Skin epidermis (tissue), 12 donors: ENCODE data around the gene IL20RA.
A peak's percentile ranks its signal among the peaks of the same experiment; 100 is the strongest.
"Not testable (repeated sequence)": the region's sequence is repeated elsewhere in the genome, so short reads cannot be mapped to it uniquely, and the experiment has no call there.

Experiments
- H3K27ac ChIP-seq, 21 experiments: fragments of 200-600 bp; sonication (generic) in 11 of 21; one replicate each; pipeline ENCODE4 v1.5.0; 2020; ENCODE audit warnings: mild to moderate bottlenecking in 3 of 21, inconsistent platforms in 2 of 21, moderate library complexity in 2 of 21
- H3K4me3 ChIP-seq, 7 experiments: fragments of 200-600 bp; sonication (generic) in 2 of 7; one replicate each; pipeline ENCODE4 v1.5.0; 2020; ENCODE audit warnings: inconsistent platforms in 2 of 7, mild to moderate bottlenecking in 2 of 7, moderate library complexity in 1 of 7

Gene IL20RA

GRCh38 chr6:137044366-137045221 lies at the start of gene IL20RA:
Gene IL20RA, minus strand, starts transcription at chr6:137044965. Its CDS starts 237 bp downstream, at chr6:137044728.
- Histone ChIP-seq H3K4me3 (peak within 1 kb of the TSS; percentile 63 to 84 (median 76)), H3K27ac (peak within 1 kb of the TSS; percentile 57 to 96 (median 88))

DNA sequence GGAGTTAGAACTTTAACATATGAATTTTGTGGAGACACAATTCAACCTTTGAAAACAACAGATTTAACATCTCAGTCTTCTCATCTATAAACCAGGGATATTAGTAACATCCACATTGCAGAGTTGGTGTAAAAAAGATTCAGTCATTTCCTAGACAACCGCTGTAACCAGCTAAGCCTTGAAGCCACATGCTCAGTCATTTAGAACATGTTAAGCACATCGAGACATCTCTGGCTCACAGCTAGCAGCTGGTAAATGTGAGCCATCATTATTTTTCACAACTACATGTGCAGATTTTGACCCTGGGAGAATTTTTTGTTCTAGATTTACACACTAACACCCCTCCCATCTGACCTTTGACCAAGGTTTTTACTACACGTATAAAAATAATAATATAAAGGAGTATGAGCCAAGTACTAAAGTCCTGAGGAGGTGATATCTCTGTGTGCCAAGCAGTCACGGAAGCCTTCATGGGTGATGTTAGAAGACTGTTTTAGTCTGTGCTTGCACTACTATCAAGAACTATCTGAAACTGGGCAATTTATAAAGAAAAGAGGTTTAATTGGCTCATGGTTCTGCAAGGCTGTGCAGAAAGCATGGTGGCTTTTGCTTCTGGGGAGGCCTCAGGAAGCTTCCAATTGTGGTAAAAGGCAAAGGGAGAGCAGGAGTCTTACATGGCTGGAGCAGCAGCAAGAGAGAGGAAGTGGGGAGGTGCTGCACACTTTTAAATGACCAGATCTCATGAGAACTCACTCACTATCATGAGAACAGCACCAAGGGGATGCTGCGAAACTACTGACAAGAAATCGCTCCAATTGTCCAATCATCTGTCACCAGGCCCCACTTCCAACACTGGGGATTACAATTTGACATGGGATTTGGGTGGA lies 48.7 kb upstream of the IL20RA start:
- Histone ChIP-seq H3K4me3 (no peak overlapping the region), H3K27ac (no peak overlapping the region)

DNA sequence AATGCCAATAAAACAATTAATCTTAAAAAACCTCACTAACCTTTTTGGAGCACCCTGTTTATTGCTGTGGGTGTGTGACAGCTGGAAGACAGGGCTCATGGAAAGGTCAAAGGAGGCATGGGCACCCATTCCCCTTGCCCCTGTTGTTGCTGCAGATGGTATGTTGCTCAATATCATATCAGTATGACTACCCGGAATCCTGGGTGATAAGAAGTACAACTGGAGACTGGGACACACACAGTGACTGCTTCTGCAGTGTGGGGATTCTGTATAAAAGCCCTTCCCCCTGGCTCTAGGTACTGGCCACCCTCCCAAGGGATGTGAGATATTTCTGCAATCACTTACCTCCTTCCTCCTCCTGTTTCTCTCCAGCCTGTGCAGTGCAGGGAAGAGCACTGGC lies 47.3 kb upstream of the IL20RA start:
- no peak overlapping the region for H3K27ac ChIP-seq
- H3K4me3 ChIP-seq = no peak overlapping the region

DNA sequence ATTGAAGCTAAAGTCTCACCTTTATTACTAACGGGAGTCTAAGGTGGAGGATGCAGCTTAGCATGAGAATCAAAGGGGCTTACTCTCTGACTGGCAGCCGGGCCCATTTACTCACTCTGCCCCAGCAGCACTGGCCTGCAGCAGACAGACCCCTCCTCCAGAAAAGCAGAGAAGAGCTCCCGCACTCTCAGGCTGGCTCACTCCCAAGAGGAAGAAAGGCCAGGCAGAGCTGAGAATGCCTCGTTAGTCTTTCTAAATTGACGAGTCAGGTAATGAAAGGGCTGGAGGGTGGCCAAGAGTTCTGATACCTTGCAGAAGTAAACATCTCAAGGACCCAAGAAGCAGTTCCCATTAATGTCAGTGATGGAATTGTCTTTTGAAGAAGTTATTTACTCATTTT lies 44.5 kb upstream of the IL20RA start:
- Histone ChIP-seq H3K27ac (no peak overlapping the region), H3K4me3 (no peak overlapping the region)

DNA sequence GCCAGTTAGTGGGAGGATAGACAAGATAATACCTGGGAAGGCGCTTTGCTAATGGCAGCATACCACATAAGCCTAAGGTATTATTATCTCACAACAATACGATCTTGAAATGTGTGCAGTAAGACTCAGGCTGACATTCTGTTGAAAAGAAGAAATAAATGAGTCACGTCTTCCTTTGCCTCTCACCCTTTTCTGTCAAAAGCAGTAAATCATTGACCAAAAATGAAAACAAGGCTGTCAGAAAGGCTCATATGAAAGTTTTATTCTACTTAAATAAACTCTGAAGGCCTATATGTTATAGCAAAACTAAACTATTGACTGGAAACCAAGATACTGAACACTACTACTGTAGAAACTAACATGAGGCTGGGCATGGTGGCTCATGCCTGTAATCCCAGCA lies 43.1 kb upstream of the IL20RA start:
- Histone ChIP-seq H3K27ac (no peak overlapping the region), H3K4me3 (no peak overlapping the region)

DNA sequence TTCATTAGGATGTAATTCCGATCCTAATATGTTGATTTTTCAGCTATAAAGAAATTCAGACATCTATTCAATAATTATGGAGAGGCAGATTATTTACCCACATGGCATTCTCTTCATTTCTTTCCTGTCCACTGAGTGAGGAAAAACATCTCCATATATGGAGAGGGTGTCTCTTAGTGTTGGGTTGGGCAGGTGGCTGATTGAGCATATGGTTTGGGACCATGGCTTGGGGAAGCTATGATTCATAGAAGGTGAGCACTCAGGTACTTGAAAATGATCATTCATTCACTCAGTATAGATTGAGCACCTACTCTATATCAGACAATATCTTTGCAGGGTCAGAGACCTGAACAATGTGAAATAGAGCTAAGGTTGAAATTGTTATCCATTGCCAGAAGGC lies 41.3 kb upstream of the IL20RA start:
- Histone ChIP-seq H3K4me3 (no peak overlapping the region), H3K27ac (no peak overlapping the region)

GRCh38 chr6:137084865-137085617 lies 40.3 kb upstream of the IL20RA start:
- H3K27ac ChIP-seq = no peak overlapping the region
- no peak overlapping the region for H3K4me3 ChIP-seq

GRCh38 chr6:137084090-137084489 lies 39.3 kb upstream of the IL20RA start:
- H3K4me3 ChIP-seq = no peak overlapping the region
- no peak overlapping the region for H3K27ac ChIP-seq

DNA sequence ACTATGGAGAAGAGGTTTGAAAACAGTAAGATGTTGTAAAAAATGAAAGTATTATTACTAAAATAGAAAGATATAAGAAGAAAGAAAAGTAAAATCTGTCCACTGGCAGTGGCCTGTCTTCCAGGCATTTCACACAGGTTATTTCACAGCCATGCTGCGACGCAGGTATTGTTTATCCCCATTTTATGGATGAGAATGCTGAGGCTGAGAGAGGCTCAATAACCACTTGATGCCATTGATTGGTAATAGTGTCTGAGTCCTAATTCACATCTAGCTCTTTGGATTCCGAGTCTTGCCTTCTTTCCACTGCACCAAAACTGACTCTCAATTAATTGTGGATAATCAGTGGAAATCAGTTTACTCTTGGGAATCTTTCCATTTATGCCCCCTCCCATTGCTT lies 37.2 kb upstream of the IL20RA start:
- no peak overlapping the region for H3K4me3 ChIP-seq

GRCh38 chr6:137080711-137081110 lies 35.9 kb upstream of the IL20RA start:
- Histone ChIP-seq H3K4me3 (no peak overlapping the region), H3K27ac (no peak overlapping the region)

More for the DNA sequence above, 37.2 kb upstream of the IL20RA start:
- no peak overlapping the region for H3K27ac ChIP-seq

- Histone ChIP-seq H3K4me3 (no peak overlapping the region), H3K27ac (no peak overlapping the region)
These were observed 31.7 kb upstream of the IL20RA start for GRCh38 chr6:137076277-137077068.

DNA sequence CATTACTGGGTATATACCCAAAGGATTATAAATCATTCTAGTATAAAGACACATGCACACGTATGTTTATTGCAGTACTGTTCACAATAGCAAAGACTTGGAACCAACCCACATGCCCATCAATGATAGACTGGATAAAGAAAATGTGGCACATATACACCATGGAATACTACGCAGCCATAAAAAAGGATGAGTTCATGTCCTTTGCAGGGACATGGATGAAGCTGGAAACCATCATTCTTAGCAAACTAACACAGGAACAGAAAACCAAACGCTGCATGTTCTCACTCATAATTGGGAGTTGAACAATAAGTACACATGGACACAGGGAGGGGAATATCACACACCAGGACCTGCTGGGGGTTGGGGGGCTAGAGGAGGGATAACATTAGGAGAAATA lies 31.0 kb upstream of the IL20RA start:
- H3K27ac ChIP-seq, H3K4me3 ChIP-seq: not testable (repeated sequence)

DNA sequence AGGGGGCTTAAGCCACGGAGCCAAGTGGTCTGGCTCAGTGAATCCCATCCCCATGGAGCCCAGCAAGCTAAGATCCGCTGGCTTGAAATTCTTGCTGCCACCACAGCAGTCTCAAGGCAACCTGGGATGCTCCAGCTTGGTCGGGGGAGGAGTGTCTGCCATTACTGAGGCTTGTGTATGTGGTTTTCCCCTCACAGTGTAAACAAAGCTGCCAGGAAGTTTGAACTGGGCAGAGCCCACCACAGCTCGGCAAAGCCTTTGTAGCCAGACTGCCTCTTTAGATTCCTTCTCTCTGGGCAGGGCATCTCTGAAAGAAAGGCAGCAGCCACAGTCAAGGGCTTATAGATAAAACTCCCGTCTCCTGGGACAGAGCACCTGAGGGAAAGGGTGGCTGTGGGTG lies 25.5 kb upstream of the IL20RA start:
- no peak overlapping the region for H3K27ac ChIP-seq
- H3K4me3 ChIP-seq = no peak overlapping the region

GRCh38 chr6:137067399-137067798 lies 22.6 kb upstream of the IL20RA start:
- Histone ChIP-seq H3K27ac (no peak overlapping the region), H3K4me3 (no peak overlapping the region)

DNA sequence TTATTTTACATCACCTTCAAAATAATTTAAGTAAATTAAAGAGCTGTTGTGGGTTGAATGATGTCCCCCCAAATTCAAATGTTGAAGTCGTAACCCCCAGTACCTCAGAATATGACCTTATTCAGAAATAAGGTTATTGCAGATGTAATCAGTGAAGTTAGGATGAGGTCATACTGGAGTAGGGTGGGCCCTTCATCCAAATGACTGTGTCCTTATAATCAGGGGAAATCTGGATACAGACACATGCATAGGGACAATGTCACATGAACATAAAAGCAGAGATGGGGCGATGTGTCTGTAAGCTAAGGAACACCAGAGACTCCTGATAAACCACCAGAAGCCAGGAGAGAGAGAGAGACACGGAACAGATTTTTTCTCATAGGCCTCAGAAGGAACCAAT lies 13.3 kb upstream of the IL20RA start:
- Histone ChIP-seq H3K4me3 (no peak overlapping the region), H3K27ac (no peak overlapping the region)

- Histone ChIP-seq H3K4me3 (no peak overlapping the region), H3K27ac (no peak overlapping the region)
These were observed 11.5 kb upstream of the IL20RA start for GRCh38 chr6:137056121-137056880.

- H3K27ac ChIP-seq = no peak overlapping the region
- H3K4me3 ChIP-seq = no peak overlapping the region
These were observed 7.2 kb upstream of the IL20RA start for GRCh38 chr6:137051790-137052472.

- Histone ChIP-seq H3K4me3 (no peak overlapping the region), H3K27ac (no peak overlapping the region)
These were observed 4.3 kb upstream of the IL20RA start for GRCh38 chr6:137049095-137049494.
